Measurements from ENCODE around the gene PHLDB1. TPM values are rescaled to one million over a fixed set of nuclear protein-coding genes. Genes with fewer than 3 reads are reported as not detected.
"Not testable (repeated sequence)": the region's sequence is repeated elsewhere in the genome, so short reads cannot be mapped to it uniquely, and the experiment has no call there.

PHLDB1 gene
- total RNA-seq, 2 donors from 2014 or later = 45.9 to 54.9 TPM

DNA sequence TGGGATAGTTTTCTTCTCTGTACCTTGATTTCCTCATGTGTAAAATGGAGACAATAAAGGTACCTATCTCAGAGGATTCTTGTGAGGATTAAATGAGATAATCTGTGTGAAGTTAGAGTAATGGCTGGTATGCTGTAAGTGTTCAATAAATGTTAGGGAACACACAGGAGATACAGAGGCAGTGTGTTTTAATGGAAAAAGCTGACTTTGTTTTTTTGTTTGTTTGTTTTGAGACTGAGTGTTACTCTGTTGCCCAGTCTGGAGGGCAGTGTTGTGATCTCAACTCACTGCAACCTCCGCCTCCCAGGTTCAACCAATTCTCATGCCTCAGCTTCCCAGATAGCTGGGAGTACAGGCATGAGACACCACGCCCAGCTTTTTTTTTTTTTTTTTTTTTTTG is 37.7 kb upstream of the PHLDB1 start:
- Mint-ChIP-seq H3K9me3 (no peaks in the 10 kb centered on the region), H3K27me3 (ENCODE audit: insufficient read depth) (no peaks in the 10 kb centered on the region), H3K4me1 (peaks cover 14% of the 10 kb centered on the region), H3K27ac (no peak overlapping the region), H3K36me3 (ENCODE audit: low read depth) (peaks cover 2% of the 10 kb centered on the region), H3K4me3 (no peak overlapping the region)
- Histone ChIP-seq H3K36me3 (ENCODE audit: control insufficient read depth, insufficient read depth, low read length) (peaks cover 8% of the 10 kb centered on the region), H3K4me1 (ENCODE audit: control insufficient read depth, insufficient read depth, low read length) (no peaks in the 10 kb centered on the region), H3K4me3 (ENCODE audit: low read length) (no peak overlapping the region), H3K27me3 (ENCODE audit: control insufficient read depth, insufficient read depth, low read length, poor library complexity, severe bottlenecking) (no peaks in the 10 kb centered on the region), H3K9ac (ENCODE audit: extremely low read depth, low read length, poor library complexity, severe bottlenecking) (no peak overlapping the region), H3K9me3 (ENCODE audit: control insufficient read depth, low read length) (no peaks in the 10 kb centered on the region), H3K27ac (ENCODE audit: low read depth, low read length) (no peak overlapping the region)
- 75 to 100% methylated on average over 1 to 2 of the region's 2 CpGs for WGBS, 2 experiments (ENCODE audit: insufficient coverage in 1 of 2, insufficient read length in 1 of 2)
- no peak for DNase-seq
- TF ChIP-seq, protein P1, sequence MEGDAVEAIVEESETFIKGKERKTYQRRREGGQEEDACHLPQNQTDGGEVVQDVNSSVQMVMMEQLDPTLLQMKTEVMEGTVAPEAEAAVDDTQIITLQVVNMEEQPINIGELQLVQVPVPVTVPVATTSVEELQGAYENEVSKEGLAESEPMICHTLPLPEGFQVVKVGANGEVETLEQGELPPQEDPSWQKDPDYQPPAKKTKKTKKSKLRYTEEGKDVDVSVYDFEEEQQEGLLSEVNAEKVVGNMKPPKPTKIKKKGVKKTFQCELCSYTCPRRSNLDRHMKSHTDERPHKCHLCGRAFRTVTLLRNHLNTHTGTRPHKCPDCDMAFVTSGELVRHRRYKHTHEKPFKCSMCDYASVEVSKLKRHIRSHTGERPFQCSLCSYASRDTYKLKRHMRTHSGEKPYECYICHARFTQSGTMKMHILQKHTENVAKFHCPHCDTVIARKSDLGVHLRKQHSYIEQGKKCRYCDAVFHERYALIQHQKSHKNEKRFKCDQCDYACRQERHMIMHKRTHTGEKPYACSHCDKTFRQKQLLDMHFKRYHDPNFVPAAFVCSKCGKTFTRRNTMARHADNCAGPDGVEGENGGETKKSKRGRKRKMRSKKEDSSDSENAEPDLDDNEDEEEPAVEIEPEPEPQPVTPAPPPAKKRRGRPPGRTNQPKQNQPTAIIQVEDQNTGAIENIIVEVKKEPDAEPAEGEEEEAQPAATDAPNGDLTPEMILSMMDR (conservative IDR thresholded peaks at IDR 0.05) = no peak

DNA sequence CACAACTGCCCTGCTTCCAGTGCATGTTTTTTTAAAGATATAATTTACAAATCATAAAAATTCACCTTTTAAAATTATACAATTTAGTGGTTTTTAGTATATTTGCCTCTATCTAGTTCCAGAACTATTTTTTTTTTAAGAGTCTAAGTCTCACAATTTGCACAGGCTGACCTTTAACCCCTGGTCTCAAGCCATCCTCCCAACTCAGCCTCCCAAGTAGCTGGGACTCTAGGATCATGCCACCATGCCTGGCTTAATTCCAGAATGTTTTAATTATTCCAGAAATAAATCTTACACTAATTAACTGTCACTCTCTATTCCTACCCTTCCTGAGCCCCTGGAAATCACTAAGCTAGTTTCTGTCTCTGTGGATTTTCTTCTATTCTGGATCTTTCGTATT is 36.6 kb upstream of the PHLDB1 start:
- TF ChIP-seq, protein P1 (conservative IDR thresholded peaks at IDR 0.05) = no peak
- Histone ChIP-seq H3K9ac (ENCODE audit: extremely low read depth, low read length, poor library complexity, severe bottlenecking) (no peak overlapping the region), H3K27ac (ENCODE audit: low read depth, low read length) (no peak overlapping the region), H3K27me3 (ENCODE audit: control insufficient read depth, insufficient read depth, low read length, poor library complexity, severe bottlenecking) (no peaks in the 10 kb centered on the region), H3K9me3 (ENCODE audit: control insufficient read depth, low read length) (no peaks in the 10 kb centered on the region), H3K4me3 (ENCODE audit: low read length) (no peak overlapping the region), H3K36me3 (ENCODE audit: control insufficient read depth, insufficient read depth, low read length) (peaks cover 8% of the 10 kb centered on the region), H3K4me1 (ENCODE audit: control insufficient read depth, insufficient read depth, low read length) (no peaks in the 10 kb centered on the region)
- no peak for DNase-seq
- peaks cover 4% of the 10 kb centered on the region for H3K36me3 Mint-ChIP-seq (ENCODE audit: low read depth)
- H3K4me1 Mint-ChIP-seq = peaks cover 12% of the 10 kb centered on the region
- no peaks in the 10 kb centered on the region for H3K9me3 Mint-ChIP-seq
- H3K27me3 Mint-ChIP-seq (ENCODE audit: insufficient read depth) = no peaks in the 10 kb centered on the region
- no peak overlapping the region for H3K27ac Mint-ChIP-seq
- WGBS, 2 experiments (ENCODE audit: insufficient coverage in 1 of 2, insufficient read length in 1 of 2) = 97 to 100% methylated on average over 1 of the region's 1 CpG
- peak overlapping the region; percentile 94 for H3K4me3 Mint-ChIP-seq

DNA sequence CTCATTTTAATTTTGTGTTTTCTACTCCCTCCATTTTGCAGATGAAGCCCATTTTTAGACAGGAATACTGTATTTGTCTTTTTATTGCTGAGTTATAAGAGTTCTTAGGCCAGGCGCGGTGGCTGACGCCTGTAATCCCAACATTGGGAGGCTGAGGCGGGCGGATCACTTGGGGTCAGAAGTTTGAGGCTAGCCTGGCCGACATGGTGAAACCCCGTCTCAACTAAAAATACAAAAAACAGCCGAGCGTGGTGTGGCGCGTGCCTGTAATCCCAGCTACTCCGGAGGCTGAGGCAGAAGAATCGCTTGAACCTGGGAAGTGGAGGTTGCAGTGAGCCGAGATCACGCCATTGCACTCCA is 35.7 kb upstream of the PHLDB1 start:
- H3K27ac ChIP-seq (ENCODE audit: low read depth, low read length); H3K9me3 ChIP-seq (ENCODE audit: control insufficient read depth, low read length); H3K4me1 ChIP-seq (ENCODE audit: control insufficient read depth, insufficient read depth, low read length); H3K27me3 Mint-ChIP-seq (ENCODE audit: insufficient read depth); H3K36me3 Mint-ChIP-seq (ENCODE audit: low read depth); H3K36me3 ChIP-seq (ENCODE audit: control insufficient read depth, insufficient read depth, low read length); H3K9me3 Mint-ChIP-seq; H3K27me3 ChIP-seq (ENCODE audit: control insufficient read depth, insufficient read depth, low read length, poor library complexity, severe bottlenecking): not testable (repeated sequence)
- WGBS, 2 experiments (ENCODE audit: insufficient coverage in 1 of 2, insufficient read length in 1 of 2) = 77 to 83% methylated on average over 13 to 14 of the region's 15 CpGs
- Histone ChIP-seq H3K9ac (ENCODE audit: extremely low read depth, low read length, poor library complexity, severe bottlenecking) (peak overlapping the region; percentile 94), H3K4me3 (ENCODE audit: low read length) (peak overlapping the region; percentile 98)
- Mint-ChIP-seq H3K4me3 (peak overlapping the region; percentile 94), H3K27ac (peak overlapping the region; percentile 90), H3K4me1 (peaks cover 12% of the 10 kb centered on the region)
- peak; percentile 55 for DNase-seq
